ENCODE measurements around the gene MED25.

MED25 gene

DNA sequence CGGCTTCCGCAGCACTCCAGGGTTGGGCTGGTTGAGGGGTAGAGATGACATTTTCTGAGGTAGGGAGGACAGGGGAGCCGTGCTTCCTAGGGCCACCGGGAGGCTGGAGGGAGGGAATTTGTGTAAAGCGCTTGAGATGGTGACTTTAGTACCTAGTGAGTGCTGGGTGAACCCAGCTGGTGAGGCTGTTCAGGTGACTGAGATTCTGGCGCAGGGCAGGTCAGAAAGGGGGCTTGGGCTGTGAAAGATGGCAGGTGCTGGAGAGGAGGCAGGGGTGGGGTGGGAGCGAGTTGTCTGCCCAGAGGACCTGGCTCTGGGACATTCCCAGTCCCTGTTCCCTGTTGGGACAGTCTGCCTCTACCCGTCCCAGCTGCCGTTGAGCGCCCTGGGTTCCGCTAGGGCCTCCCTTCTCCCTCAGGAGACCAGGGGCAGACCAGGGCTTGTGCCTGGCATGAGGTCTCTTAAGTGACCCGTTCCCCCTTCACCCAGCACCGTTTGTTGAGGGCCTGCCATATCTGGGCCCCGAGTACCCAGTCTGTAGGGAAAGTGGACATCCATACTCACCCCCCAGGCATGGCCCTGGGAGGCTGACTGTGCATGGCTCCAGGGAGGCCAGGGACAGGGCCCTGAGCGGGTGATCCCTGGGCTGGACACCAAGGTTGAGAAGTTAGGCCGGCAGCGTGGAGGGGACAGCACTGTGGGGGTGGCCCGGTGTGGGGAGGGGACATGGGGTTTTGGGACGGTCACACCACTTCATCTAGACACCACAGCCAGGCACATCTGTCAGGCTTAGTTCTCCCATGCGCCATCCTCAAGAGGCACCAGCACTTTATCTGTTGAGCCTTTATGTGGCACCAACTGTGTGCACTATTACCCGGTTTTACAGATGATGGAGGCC lies 37.8 kb downstream of the MED25 start:
- Histone ChIP-seq H3K79me1 (replicated peaks; ENCODE audit: low read length, poor library complexity, severe bottlenecking) (peaks cover 9% of the 10 kb centered on the region), H3K27me3 (ENCODE audit: control insufficient read depth in 1 of 2, insufficient read depth in 1 of 2, low read length in 2 of 2) (no peaks in the 10 kb centered on the region), H2AFZ (ENCODE audit: low read depth, low read length) (no peak overlapping the region), H3K9me3 (ENCODE audit: control insufficient read depth, low read length) (no peaks in the 10 kb centered on the region), H3K27ac (ENCODE audit: low read length, poor library complexity, severe bottlenecking) (no peak overlapping the region), H2BK5ac (ENCODE audit: low read depth, low read length, poor library complexity, severe bottlenecking) (no peak overlapping the region), H3K18ac (ENCODE audit: low read depth in 1 of 2, low read length in 2 of 2) (no peak overlapping the region), H3K23ac (ENCODE audit: low read length in 2 of 2) (no peak overlapping the region), H2BK15ac (ENCODE audit: low read depth, poor library complexity, severe bottlenecking) (no peak overlapping the region), H2AK5ac (ENCODE audit: low read length, severe bottlenecking) (no peak overlapping the region), H2BK120ac (ENCODE audit: low read depth, low read length) (no peak overlapping the region), H3K4me3 (ENCODE audit: insufficient read depth in 1 of 2, low read depth in 1 of 2, low read length in 2 of 2) (no peak overlapping the region), H3K9ac (ENCODE audit: low read length) (no peak overlapping the region), H3K4me2 (ENCODE audit: low read length, poor library complexity, severe bottlenecking) (no peak overlapping the region), H4K8ac (ENCODE audit: low read length) (no peak overlapping the region), H3K14ac (ENCODE audit: low read length in 2 of 2) (no peak overlapping the region), H4K91ac (ENCODE audit: low read length) (no peak overlapping the region), H3K4me1 (ENCODE audit: control insufficient read depth, insufficient read depth, low read depth, low read length) (peaks cover 55% of the 10 kb centered on the region), H3K36me3 (ENCODE audit: control insufficient read depth in 1 of 2, insufficient read depth in 2 of 2, low read depth in 1 of 2, low read length in 2 of 2) (peaks cover 51 to 66% of the 10 kb centered on the region in 2 experiments), H3K4ac (ENCODE audit: low read depth in 1 of 2, low read length in 2 of 2) (no peak overlapping the region), H2BK12ac (ENCODE audit: low read length in 2 of 2) (no peak overlapping the region)
- no peak for DNase-seq
- WGBS: 92% methylated on average over 18 of the region's 21 CpGs

DNA sequence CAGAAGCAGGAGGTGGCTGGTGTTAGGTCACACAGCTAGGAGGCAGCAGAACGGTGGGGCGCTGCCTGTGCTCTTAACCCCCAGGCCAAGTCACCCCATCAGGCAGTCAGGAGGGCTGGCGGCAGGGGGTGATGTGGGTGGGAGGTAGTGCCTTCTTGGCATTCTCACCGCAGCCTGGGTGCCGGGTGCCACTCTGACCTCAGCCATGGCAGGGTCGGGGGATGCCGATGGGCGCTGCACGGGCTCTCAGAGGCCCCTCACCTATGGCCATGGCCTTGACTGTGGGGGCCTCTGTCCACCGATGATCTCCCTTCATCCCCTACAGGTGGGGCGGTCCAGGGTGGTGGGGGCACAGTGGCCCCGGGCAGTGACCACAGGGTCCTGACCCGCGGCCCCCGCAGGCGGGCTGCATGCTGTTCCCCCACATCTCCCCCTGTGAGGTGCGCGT lies 38.5 kb downstream of the MED25 start:
- H3K4ac ChIP-seq (ENCODE audit: low read depth in 1 of 2, low read length in 2 of 2): no peak overlapping the region
- no peaks in the 10 kb centered on the region for H3K9me3 ChIP-seq (ENCODE audit: control insufficient read depth, low read length)
- no peak overlapping the region for H4K8ac ChIP-seq (ENCODE audit: low read length)
- H2AFZ ChIP-seq (ENCODE audit: low read depth, low read length): no peak overlapping the region
- DNase-seq: no peak
- H3K27ac ChIP-seq (ENCODE audit: low read length, poor library complexity, severe bottlenecking): no peak overlapping the region
- no peak overlapping the region for H2AK5ac ChIP-seq (ENCODE audit: low read length, severe bottlenecking)
- no peak overlapping the region for H3K4me3 ChIP-seq (ENCODE audit: insufficient read depth in 1 of 2, low read depth in 1 of 2, low read length in 2 of 2)
- no peak overlapping the region for H3K14ac ChIP-seq (ENCODE audit: low read length in 2 of 2)
- peaks cover 55 to 73% of the 10 kb centered on the region in 2 experiments for H3K36me3 ChIP-seq (ENCODE audit: control insufficient read depth in 1 of 2, insufficient read depth in 2 of 2, low read depth in 1 of 2, low read length in 2 of 2)
- H3K23ac ChIP-seq (ENCODE audit: low read length in 2 of 2): no peak overlapping the region
- H3K9ac ChIP-seq (ENCODE audit: low read length): no peak overlapping the region
- 97% methylated on average over 17 of the region's 18 CpGs for WGBS
- peaks cover 9% of the 10 kb centered on the region for H3K79me1 ChIP-seq (replicated peaks; ENCODE audit: low read length, poor library complexity, severe bottlenecking)
- H2BK15ac ChIP-seq (ENCODE audit: low read depth, poor library complexity, severe bottlenecking): no peak overlapping the region
- H3K27me3 ChIP-seq (ENCODE audit: control insufficient read depth in 1 of 2, insufficient read depth in 1 of 2, low read length in 2 of 2): no peaks in the 10 kb centered on the region
- H3K18ac ChIP-seq (ENCODE audit: low read depth in 1 of 2, low read length in 2 of 2): no peak overlapping the region
- H3K4me1 ChIP-seq (ENCODE audit: control insufficient read depth, insufficient read depth, low read depth, low read length): peaks cover 55% of the 10 kb centered on the region
- no peak overlapping the region for H2BK5ac ChIP-seq (ENCODE audit: low read depth, low read length, poor library complexity, severe bottlenecking)
- H3K4me2 ChIP-seq (ENCODE audit: low read length, poor library complexity, severe bottlenecking): no peak overlapping the region
- no peak overlapping the region for H2BK120ac ChIP-seq (ENCODE audit: low read depth, low read length)
- no peak overlapping the region for H4K91ac ChIP-seq (ENCODE audit: low read length)
- H2BK12ac ChIP-seq (ENCODE audit: low read length in 2 of 2): no peak overlapping the region

DNA sequence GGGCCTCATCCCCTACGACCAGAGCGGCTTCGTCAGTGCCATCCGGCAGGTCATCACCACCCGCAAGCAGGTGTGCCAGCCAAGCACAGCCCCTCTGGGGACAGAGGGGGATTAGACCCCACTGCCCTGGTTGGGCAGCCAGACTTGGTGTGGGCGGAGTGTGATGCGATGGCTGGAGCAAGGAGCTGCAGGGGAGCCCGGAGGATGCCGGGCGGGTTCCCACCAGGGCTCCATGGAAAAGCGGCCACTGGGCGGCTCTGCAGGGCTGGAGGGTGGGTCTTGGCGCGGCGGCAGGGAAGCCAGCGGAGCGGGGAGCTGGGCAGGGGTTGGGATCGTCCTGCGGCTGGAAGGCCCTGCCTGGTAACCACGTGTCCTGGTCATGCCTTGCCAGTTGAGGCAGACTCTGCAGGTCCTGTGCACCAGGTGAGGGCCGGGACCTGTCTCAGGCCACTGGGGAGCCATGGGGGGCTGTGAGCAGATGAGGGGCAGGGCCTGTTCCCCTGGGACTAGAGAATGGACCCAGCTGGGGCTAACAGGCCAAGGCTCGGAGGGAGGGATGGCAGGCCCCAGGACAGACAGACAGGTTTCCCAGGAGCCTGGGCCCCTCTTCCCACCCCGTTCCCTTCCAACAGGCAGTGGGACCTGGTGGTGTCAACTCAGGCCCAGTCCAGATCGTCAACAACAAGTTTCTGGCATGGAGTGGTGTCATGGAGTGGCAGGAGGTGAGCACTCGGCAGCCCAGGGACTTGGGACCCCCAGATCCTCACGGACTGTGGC lies 39.2 kb downstream of the MED25 start:
- Histone ChIP-seq H4K8ac (ENCODE audit: low read length) (no peak overlapping the region), H2BK15ac (ENCODE audit: low read depth, poor library complexity, severe bottlenecking) (no peak overlapping the region), H4K91ac (ENCODE audit: low read length) (no peak overlapping the region), H2AK5ac (ENCODE audit: low read length, severe bottlenecking) (no peak overlapping the region), H3K9me3 (ENCODE audit: control insufficient read depth, low read length) (no peaks in the 10 kb centered on the region), H2AFZ (ENCODE audit: low read depth, low read length) (no peak overlapping the region), H3K4me1 (ENCODE audit: control insufficient read depth, insufficient read depth, low read depth, low read length) (peaks cover 53% of the 10 kb centered on the region), H3K4ac (ENCODE audit: low read depth in 1 of 2, low read length in 2 of 2) (no peak overlapping the region), H3K23ac (ENCODE audit: low read length in 2 of 2) (no peak overlapping the region), H3K79me1 (replicated peaks; ENCODE audit: low read length, poor library complexity, severe bottlenecking) (peaks cover 9% of the 10 kb centered on the region), H2BK120ac (ENCODE audit: low read depth, low read length) (no peak overlapping the region), H2BK5ac (ENCODE audit: low read depth, low read length, poor library complexity, severe bottlenecking) (no peak overlapping the region), H3K27me3 (ENCODE audit: control insufficient read depth in 1 of 2, insufficient read depth in 1 of 2, low read length in 2 of 2) (no peaks in the 10 kb centered on the region), H2BK12ac (ENCODE audit: low read length in 2 of 2) (no peak overlapping the region), H3K4me3 (ENCODE audit: insufficient read depth in 1 of 2, low read depth in 1 of 2, low read length in 2 of 2) (no peak overlapping the region), H3K36me3 (ENCODE audit: control insufficient read depth in 1 of 2, insufficient read depth in 2 of 2, low read depth in 1 of 2, low read length in 2 of 2) (peaks cover 60 to 79% of the 10 kb centered on the region in 2 experiments), H3K14ac (ENCODE audit: low read length in 2 of 2) (peak overlapping the region in 1 of 2 experiments; percentile 51), H3K18ac (ENCODE audit: low read depth in 1 of 2, low read length in 2 of 2) (no peak overlapping the region), H3K9ac (ENCODE audit: low read length) (no peak overlapping the region), H3K27ac (ENCODE audit: low read length, poor library complexity, severe bottlenecking) (no peak overlapping the region), H3K4me2 (ENCODE audit: low read length, poor library complexity, severe bottlenecking) (no peak overlapping the region)
- DNase-seq: no peak
- 97% methylated on average over 24 of the region's 26 CpGs for whole genome bisulfite sequencing

DNA sequence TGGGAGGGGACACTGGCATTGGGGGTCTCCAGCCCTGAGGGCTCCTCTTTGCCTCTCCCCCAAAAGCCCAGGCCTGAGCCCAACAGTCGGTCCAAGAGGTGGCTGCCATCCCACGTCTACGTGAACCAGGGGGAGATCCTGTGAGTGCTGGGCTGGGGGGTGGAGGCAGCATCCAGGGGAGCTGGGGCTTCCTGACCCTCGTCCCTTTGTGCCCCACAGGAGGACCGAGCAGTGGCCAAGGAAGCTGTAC lies 39.7 kb downstream of the MED25 start:
- Histone ChIP-seq H4K8ac (ENCODE audit: low read length) (no peak overlapping the region), H3K9ac (ENCODE audit: low read length) (no peak overlapping the region), H4K91ac (ENCODE audit: low read length) (no peak overlapping the region), H2BK12ac (ENCODE audit: low read length in 2 of 2) (no peak overlapping the region), H2AK5ac (ENCODE audit: low read length, severe bottlenecking) (no peak overlapping the region), H3K36me3 (ENCODE audit: control insufficient read depth in 1 of 2, insufficient read depth in 2 of 2, low read depth in 1 of 2, low read length in 2 of 2) (peaks cover 60 to 84% of the 10 kb centered on the region in 2 experiments), H3K27me3 (ENCODE audit: control insufficient read depth in 1 of 2, insufficient read depth in 1 of 2, low read length in 2 of 2) (no peaks in the 10 kb centered on the region), H3K4me2 (ENCODE audit: low read length, poor library complexity, severe bottlenecking) (no peak overlapping the region), H3K14ac (ENCODE audit: low read length in 2 of 2) (no peak overlapping the region), H3K27ac (ENCODE audit: low read length, poor library complexity, severe bottlenecking) (no peak overlapping the region), H2BK5ac (ENCODE audit: low read depth, low read length, poor library complexity, severe bottlenecking) (no peak overlapping the region), H3K9me3 (ENCODE audit: control insufficient read depth, low read length) (no peaks in the 10 kb centered on the region), H2BK15ac (ENCODE audit: low read depth, poor library complexity, severe bottlenecking) (no peak overlapping the region), H3K4me1 (ENCODE audit: control insufficient read depth, insufficient read depth, low read depth, low read length) (peaks cover 53% of the 10 kb centered on the region), H3K23ac (ENCODE audit: low read length in 2 of 2) (peak overlapping the region in 1 of 2 experiments; percentile 34), H3K4me3 (ENCODE audit: insufficient read depth in 1 of 2, low read depth in 1 of 2, low read length in 2 of 2) (no peak overlapping the region), H2BK120ac (ENCODE audit: low read depth, low read length) (no peak overlapping the region), H3K18ac (ENCODE audit: low read depth in 1 of 2, low read length in 2 of 2) (no peak overlapping the region), H2AFZ (ENCODE audit: low read depth, low read length) (no peak overlapping the region), H3K79me1 (replicated peaks; ENCODE audit: low read length, poor library complexity, severe bottlenecking) (peaks cover 11% of the 10 kb centered on the region), H3K4ac (ENCODE audit: low read depth in 1 of 2, low read length in 2 of 2) (no peak overlapping the region)
- 97% methylated on average over 5 of the region's 5 CpGs for WGBS
- DNase-seq: no peak
